CD4-positive, alpha-beta memory T cell (primary cell): Measurements from ENCODE around the gene UQCRHL. TPM values are rescaled to one million over a fixed set of nuclear protein-coding genes. Genes with fewer than 3 reads are reported as not detected.
"Not testable (repeated sequence)": the region's sequence is repeated elsewhere in the genome, so short reads cannot be mapped to it uniquely, and the experiment has no call there.

Experiments
- CTCF ChIA-PET: fragments of 350-600 bp; sonication (Branson Sonifier 250); formaldehyde crosslinking; loops from one replicate; lab custom pipeline; 2021; ENCODE audit warnings: inconsistent platforms; ENCODE audit not compliant: partially characterized antibody; lab: Charles Lee
- POLR2A ChIA-PET: fragments of 350-600 bp; sonication (Branson Sonifier 250); formaldehyde crosslinking; loops from one replicate; lab custom pipeline; 2021; ENCODE audit not compliant: partially characterized antibody; lab: Charles Lee
- DNase-seq, 5 donors: peaks; one replicate each; pipeline versions ENCODE4 v3.0.0 to v3.0.0-alpha.2; 2020 to 2022; ENCODE audit warnings: mixed read lengths in 1 of 5
- H3K27ac ChIP-seq: one replicate; pipeline ENCODE4 v1.7.0; 2013; ENCODE audit warnings: low read depth, low read length
- H3K27me3 ChIP-seq: 2 replicates; pipeline ENCODE4 v1.7.0; 2013; ENCODE audit warnings: mild to moderate bottlenecking, low read length, moderate library complexity; ENCODE audit not compliant: insufficient read depth
- H3K36me3 ChIP-seq: 2 replicates; pipeline ENCODE4 v1.7.0; 2013; ENCODE audit warnings: mild to moderate bottlenecking, low read length, moderate library complexity; ENCODE audit not compliant: insufficient read depth
- H3K4me1 ChIP-seq: 2 replicates; pipeline ENCODE4 v1.7.0; 2013; ENCODE audit warnings: mild to moderate bottlenecking, low read length, moderate library complexity; ENCODE audit not compliant: insufficient read depth
- H3K4me3 ChIP-seq, 2 donors: one replicate each; pipeline ENCODE4 v1.7.0; 2013; ENCODE audit warnings: low read length in 2 of 2, mild to moderate bottlenecking in 1 of 2
- H3K9me3 ChIP-seq, 2 donors: one replicate each; pipeline ENCODE4 v1.7.0; 2013; ENCODE audit warnings: low read length in 2 of 2, control low read depth in 1 of 2; ENCODE audit not compliant: control insufficient read depth in 1 of 2
- H3K27ac Mint-ChIP-seq, 7 donors: one replicate each; pipeline ENCODE4 v1.8.0; 2020 to 2021; ENCODE audit warnings: mixed read lengths in 7 of 7, mild to moderate bottlenecking in 6 of 7, inconsistent platforms in 3 of 7, moderate library complexity in 3 of 7
- H3K27me3 Mint-ChIP-seq, 2 donors: one replicate each; pipeline ENCODE4 v1.8.0; 2020 to 2021; ENCODE audit warnings: mixed read lengths in 2 of 2
- H3K36me3 Mint-ChIP-seq, 2 donors: one replicate each; pipeline ENCODE4 v1.8.0; 2020 to 2021; ENCODE audit warnings: mixed read lengths in 2 of 2, inconsistent platforms in 1 of 2, mild to moderate bottlenecking in 1 of 2
- H3K4me1 Mint-ChIP-seq, 4 donors: one replicate each; pipeline ENCODE4 v1.8.0; 2020 to 2021; ENCODE audit warnings: mixed read lengths in 4 of 4, mild to moderate bottlenecking in 1 of 4
- H3K4me3 Mint-ChIP-seq, 8 donors: one replicate each; pipeline ENCODE4 v1.8.0; 2020 to 2021; ENCODE audit warnings: mixed read lengths in 8 of 8, mild to moderate bottlenecking in 7 of 8, moderate library complexity in 6 of 8, inconsistent platforms in 3 of 8
- H3K9me3 Mint-ChIP-seq, 8 donors: one replicate each; pipeline ENCODE4 v1.8.0; 2020 to 2021; ENCODE audit warnings: mixed read lengths in 8 of 8, mild to moderate bottlenecking in 5 of 8, inconsistent platforms in 3 of 8, moderate library complexity in 1 of 8
- intact Hi-C: fragments of 100-400 bp; cut with micrococcal nuclease; formaldehyde crosslinking; loops from one replicate; pipeline ENCODE4 v1.15.1; 2023
- polyA plus RNA-seq, 2 donors: library from polyadenylated mRNA; unstranded; fragments of 300-500 nt; fragmentation: Illumina TruSeq; gene quantifications; one replicate each; pipeline ENCODE4 v1.2.3, GENCODE V29; 2021
- total RNA-seq, 2 experiments: library from RNA; stranded (reverse); gene quantifications; one replicate each; pipeline ENCODE4 v1.2.3, GENCODE V29; 2021

Gene UQCRHL
- total and polyA plus RNA-seq, 4 experiments from 2014 or later = 0.26 to 1.7 (median 1.1) TPM

DNA sequence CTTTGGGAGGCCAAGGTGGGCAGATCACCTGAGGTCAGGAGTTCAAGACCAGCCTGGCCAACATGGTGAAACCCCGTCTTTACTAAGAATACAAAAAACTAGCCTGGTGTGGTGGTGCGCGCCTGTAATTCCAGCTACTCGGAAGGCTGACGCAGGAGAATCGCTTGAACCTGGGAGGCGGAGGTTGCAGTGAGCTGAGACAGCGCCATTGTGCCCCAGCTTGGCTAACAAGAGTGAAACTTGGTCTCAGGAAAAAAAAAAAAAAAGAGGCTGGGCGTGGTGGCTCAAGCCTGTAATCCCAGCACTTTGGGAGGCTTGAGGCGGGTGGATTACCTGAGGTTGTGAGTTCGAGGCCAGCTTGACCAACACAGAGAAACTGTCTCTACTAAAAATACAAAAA, 38.6 kb upstream of the UQCRHL start:
- not testable (repeated sequence) for H3K27ac ChIP-seq, H3K4me3 ChIP-seq, H3K9me3 ChIP-seq, H3K27me3 ChIP-seq, H3K36me3 ChIP-seq, DNase-seq, H3K27me3 Mint-ChIP-seq, H3K9me3 Mint-ChIP-seq
- peaks cover 40% of the 10 kb centered on the region for H3K4me1 ChIP-seq
- peak overlapping the region in 6 of 7 donors; percentile 52 to 97 (median 82) for H3K27ac Mint-ChIP-seq
- H3K4me3 Mint-ChIP-seq = peak overlapping the region; percentile 10 to 96 (median 74)
- peaks cover 0 to 15% of the 10 kb centered on the region in 2 donors for H3K36me3 Mint-ChIP-seq
- CTCF ChIA-PET = interaction anchor here (2.8 to 2.9 kb wide), 3 partner anchors 9 to 30 kb away, joined by 10 to 18 read pairs (median 14); no protein-coding TSS in a partner anchor
- intact Hi-C loops = loop anchor here (5.0 kb wide), 2 partner anchors 361 to 1206 kb away; partner anchors contain the start of gene SDHB
- POLR2A ChIA-PET = interaction anchor here (4.9 to 12.1 kb wide), 2 partner anchors 11 to 130 kb away, joined by 26 to 510 read pairs; partner anchors contain the start of gene ZBTB17
- H3K4me1 Mint-ChIP-seq = peaks cover 16 to 48% (median 27%) of the 10 kb centered on the region in 4 donors

DNA sequence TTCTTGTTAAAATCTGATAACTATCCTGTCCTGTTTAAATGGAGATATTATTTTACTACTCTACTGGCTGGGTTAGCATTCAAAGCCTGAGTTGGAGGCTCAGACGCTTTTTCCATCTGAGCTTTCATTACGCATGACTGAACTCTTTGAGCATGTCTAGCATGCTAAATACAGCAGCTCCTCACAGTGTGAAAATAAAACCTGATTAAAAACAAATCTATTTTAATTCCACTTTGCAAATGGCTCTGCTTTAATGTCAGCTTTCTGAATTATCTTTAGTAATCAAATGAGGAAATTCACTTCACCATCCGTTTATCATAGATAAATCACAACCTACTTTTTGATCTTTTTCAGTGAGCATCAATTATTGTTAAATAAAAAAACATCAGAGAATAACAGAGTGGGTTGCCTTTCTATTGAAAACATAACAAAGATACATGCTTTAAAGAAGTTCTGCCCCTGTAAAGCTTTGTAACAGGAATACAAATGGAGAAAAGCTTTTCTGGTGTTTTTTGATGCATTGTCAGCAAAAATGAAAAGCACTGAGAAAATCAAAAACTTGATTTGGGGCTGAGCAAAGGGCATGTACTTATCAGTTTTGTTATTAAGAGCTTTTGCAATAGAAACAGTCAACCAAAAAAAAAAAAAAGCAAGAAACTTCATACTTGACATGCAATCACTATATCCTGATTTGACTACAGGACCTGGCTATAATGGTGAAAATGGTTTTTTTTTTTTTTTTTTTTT, 36.5 kb upstream of the UQCRHL start:
- Mint-ChIP-seq H3K4me1 (peaks cover 4 to 27% (median 14%) of the 10 kb centered on the region in 4 donors), H3K27ac (peak overlapping the region in 1 of 7 donors; percentile 11), H3K36me3 (peaks cover 0 to 6% of the 10 kb centered on the region in 2 donors), H3K27me3 (no peaks in the 10 kb centered on the region), H3K9me3 (peaks cover 0 to 3% (median 0%) of the 10 kb centered on the region in 8 donors), H3K4me3 (no peak overlapping the region)
- POLR2A ChIA-PET = interaction anchor here (12.1 kb wide), 1 partner anchor 9 kb away, joined by 510 read pairs; no protein-coding TSS in a partner anchor
- H3K4me3 ChIP-seq = no peak overlapping the region
- CTCF ChIA-PET = interaction anchor here (0.7 to 1.7 kb wide), 4 partner anchors 10 to 228 kb away, joined by 4 to 7 read pairs (median 6); no protein-coding TSS in a partner anchor
- H3K4me1 ChIP-seq = peaks cover 29% of the 10 kb centered on the region
- no peak for DNase-seq
- no peak overlapping the region for H3K27ac ChIP-seq
- H3K27me3 ChIP-seq = no peaks in the 10 kb centered on the region
- intact Hi-C loops = no loop called here
- no peaks in the 10 kb centered on the region for H3K9me3 ChIP-seq
- H3K36me3 ChIP-seq = no peaks in the 10 kb centered on the region

DNA sequence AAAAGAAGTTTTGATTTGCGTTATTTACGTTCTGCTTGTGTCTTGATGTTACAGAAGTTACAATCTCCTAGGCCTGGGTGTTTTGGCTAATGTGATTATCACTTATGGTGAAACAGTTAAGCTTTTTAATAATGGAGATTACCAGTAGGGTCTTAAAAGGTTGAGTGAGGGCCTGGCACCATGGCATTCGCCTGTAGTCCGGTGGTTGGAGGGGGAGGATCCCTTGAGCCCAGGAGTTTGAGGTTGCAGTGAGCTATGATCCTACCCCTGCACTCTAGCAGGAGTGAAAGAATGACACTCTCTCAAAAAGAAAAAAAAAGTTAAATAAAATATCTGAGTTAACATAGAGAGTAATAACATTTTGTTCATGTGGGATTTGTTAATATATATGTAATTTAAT, 31.3 kb upstream of the UQCRHL start:
- peaks cover 1 to 33% (median 4%) of the 10 kb centered on the region in 4 donors for H3K4me1 Mint-ChIP-seq
- no peaks in the 10 kb centered on the region for H3K9me3 ChIP-seq
- H3K27me3 Mint-ChIP-seq = no peaks in the 10 kb centered on the region
- H3K27ac ChIP-seq = no peak overlapping the region
- no peaks in the 10 kb centered on the region for H3K27me3 ChIP-seq
- intact Hi-C loops = loop anchor here (10.0 kb wide), 2 partner anchors 224 to 1066 kb away; partner anchors contain the start of gene DDI2
- H3K4me1 ChIP-seq = peaks cover 9% of the 10 kb centered on the region
- POLR2A ChIA-PET = interaction anchor here (8.9 kb wide), 1 partner anchor 8 kb away, joined by 510 read pairs; the partner anchor contains the start of gene SPEN
- CTCF ChIA-PET = interaction anchor here (0.7 to 1.5 kb wide), 3 partner anchors 11 to 207 kb away, joined by 3 read pairs; no protein-coding TSS in a partner anchor
- peak overlapping the region in 1 of 7 donors; percentile 12 for H3K27ac Mint-ChIP-seq
- peaks cover 0 to 4% (median 0%) of the 10 kb centered on the region in 8 donors for H3K9me3 Mint-ChIP-seq
- H3K36me3 ChIP-seq = no peaks in the 10 kb centered on the region
- no peak overlapping the region for H3K4me3 Mint-ChIP-seq
- H3K4me3 ChIP-seq = no peak overlapping the region
- DNase-seq = no peak
- H3K36me3 Mint-ChIP-seq = peaks cover 0 to 20% of the 10 kb centered on the region in 2 donors

DNA sequence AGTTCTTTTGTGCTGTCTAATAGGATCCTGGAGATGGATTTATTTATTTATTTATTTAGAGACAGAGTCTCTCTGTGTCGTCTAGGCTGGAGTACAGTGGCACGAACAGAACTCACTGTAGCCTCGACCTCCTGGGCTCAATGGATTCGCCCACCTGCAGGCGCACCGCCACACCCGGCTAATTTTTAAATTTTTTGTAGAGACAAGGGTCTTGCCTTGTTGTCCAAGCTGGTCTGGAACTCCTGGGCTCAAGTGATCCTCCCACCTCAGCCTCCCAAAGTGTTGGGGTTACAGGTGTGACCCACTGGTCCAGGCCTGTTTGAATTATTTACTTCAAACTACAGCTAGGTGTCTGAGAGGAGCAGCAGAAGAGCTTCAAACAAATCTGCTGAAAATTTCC, 30.5 kb upstream of the UQCRHL start:
- no peak overlapping the region for H3K27ac ChIP-seq
- CTCF ChIA-PET = interaction anchor here (0.7 to 3.0 kb wide), 4 partner anchors 9 to 208 kb away, joined by 3 to 10 read pairs (median 3); partner anchors contain the start of gene SPEN
- no peak overlapping the region for H3K4me3 ChIP-seq
- H3K27me3 Mint-ChIP-seq = no peaks in the 10 kb centered on the region
- H3K4me1 Mint-ChIP-seq = peaks cover 4 to 38% (median 8%) of the 10 kb centered on the region in 4 donors
- H3K36me3 ChIP-seq = no peaks in the 10 kb centered on the region
- peaks cover 0 to 4% (median 0%) of the 10 kb centered on the region in 8 donors for H3K9me3 Mint-ChIP-seq
- peak overlapping the region in 1 of 8 donors; percentile 57 for H3K4me3 Mint-ChIP-seq
- peaks cover 0 to 20% of the 10 kb centered on the region in 2 donors for H3K36me3 Mint-ChIP-seq
- intact Hi-C loops = loop anchor here (10.0 kb wide), 2 partner anchors 223 to 1067 kb away; partner anchors contain the start of gene DDI2
- POLR2A ChIA-PET = interaction anchor here (8.9 kb wide), 1 partner anchor 8 kb away, joined by 510 read pairs; the partner anchor contains the start of gene SPEN
- no peaks in the 10 kb centered on the region for H3K9me3 ChIP-seq
- H3K27ac Mint-ChIP-seq = peak overlapping the region in 3 of 7 donors; percentile 30 to 100 (median 32)
- no peaks in the 10 kb centered on the region for H3K27me3 ChIP-seq
- H3K4me1 ChIP-seq = peaks cover 13% of the 10 kb centered on the region
- no peak for DNase-seq

DNA sequence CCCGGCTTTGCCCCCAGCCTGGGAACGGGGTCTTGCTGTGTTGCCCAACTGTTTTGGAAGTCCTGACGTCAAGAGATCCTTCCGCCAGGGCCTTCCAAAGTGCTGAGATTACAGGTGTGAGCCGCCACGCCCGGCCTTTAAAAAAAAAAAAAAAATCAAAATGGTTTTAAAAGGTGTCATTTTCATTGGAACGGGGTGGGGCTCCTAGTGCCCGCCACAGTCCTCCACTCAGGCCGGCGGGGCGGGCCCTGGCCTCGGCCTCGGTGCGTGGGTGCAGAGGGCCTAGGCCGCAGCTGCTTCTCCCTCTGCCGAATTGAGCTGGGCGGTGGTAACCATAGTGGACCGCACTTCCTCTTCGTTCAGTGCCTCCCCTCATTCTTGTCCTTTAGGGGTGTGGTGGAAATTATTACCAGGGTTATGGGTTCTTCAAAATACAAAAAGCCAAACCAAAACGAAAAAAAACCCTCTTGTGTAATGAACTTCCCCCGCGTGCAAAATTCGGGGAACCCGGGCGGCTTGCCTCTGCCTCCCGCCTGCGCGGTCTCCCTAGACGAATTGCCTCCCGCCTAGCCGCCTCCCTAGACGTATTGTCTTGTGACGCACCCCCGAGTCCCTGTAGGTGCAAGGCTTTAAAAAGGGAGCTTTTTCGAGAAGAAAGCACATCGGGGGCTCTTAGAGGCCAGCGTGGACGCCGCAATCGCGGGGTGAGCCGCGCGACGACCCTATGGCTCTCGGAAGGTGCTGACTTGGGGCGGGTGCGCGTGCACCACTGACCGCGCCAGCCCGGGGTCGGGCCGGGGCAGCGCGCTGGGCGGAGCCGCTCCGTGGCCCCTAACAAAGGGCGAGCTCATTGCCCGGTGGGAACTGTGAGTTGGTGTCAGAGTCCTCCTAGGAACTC, 29.6 kb upstream of the UQCRHL start:
- Histone ChIP-seq H3K4me3 (no peak overlapping the region), H3K27ac (peak overlapping the region; percentile 99), H3K9me3 (no peaks in the 10 kb centered on the region), H3K27me3 (no peaks in the 10 kb centered on the region), H3K36me3 (no peaks in the 10 kb centered on the region), H3K4me1 (peaks cover 16% of the 10 kb centered on the region)
- peak overlapping the region; percentile 98 to 100 (median 99) for H3K27ac Mint-ChIP-seq
- POLR2A ChIA-PET = interaction anchor here (0.7 to 8.9 kb wide), 4 partner anchors 9 to 138 kb away, joined by 3 to 510 read pairs (median 4); partner anchors contain the start of gene SPEN
- CTCF ChIA-PET = interaction anchor here (3.0 kb wide), 1 partner anchor 10 kb away, joined by 10 read pairs; the partner anchor contains the start of gene SPEN
- peaks cover 4 to 41% (median 10%) of the 10 kb centered on the region in 4 donors for H3K4me1 Mint-ChIP-seq
- H3K36me3 Mint-ChIP-seq = peaks cover under 1 to 20% of the 10 kb centered on the region in 2 donors
- peaks cover 0 to 4% (median 0%) of the 10 kb centered on the region in 8 donors for H3K9me3 Mint-ChIP-seq
- intact Hi-C loops = loop anchor here (10.0 kb wide), 2 partner anchors 222 to 1068 kb away; partner anchors contain the start of gene DDI2
- peak; percentile 29 to 90 (median 42) for DNase-seq
- H3K4me3 Mint-ChIP-seq = peak overlapping the region; percentile 92 to 98 (median 96)
- no peaks in the 10 kb centered on the region for H3K27me3 Mint-ChIP-seq

DNA sequence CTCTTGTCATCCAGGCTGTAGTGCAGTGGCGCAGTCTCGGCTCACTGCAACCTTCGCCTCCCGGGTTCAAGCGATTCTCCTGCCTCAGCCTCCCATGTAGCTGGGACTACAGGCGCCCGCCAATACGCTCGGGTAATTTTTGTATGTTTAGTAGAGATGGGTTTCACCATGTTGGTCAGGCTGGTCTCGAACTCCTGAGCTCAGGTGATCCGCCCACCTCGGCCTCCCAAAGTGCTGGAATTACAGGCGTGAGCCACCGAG, 29.0 kb upstream of the UQCRHL start:
- ChIA-PET CTCF (interaction anchor here (3.0 kb wide), 1 partner anchor 11 kb away, joined by 10 read pairs; the partner anchor contains the start of gene SPEN), POLR2A (interaction anchor here (0.7 to 8.9 kb wide), 5 partner anchors 10 to 140 kb away, joined by 3 to 510 read pairs (median 4); partner anchors contain the start of genes SPEN and ZBTB17)
- intact Hi-C loops = loop anchor here (10.0 kb wide), 2 partner anchors 222 to 1068 kb away; partner anchors contain the start of gene DDI2
- not testable (repeated sequence) for H3K27me3 ChIP-seq, H3K9me3 ChIP-seq, H3K9me3 Mint-ChIP-seq, H3K36me3 ChIP-seq, DNase-seq, H3K27me3 Mint-ChIP-seq
- Histone ChIP-seq H3K4me3 (peak overlapping the region; percentile 77 to 88), H3K27ac (peak overlapping the region; percentile 99), H3K4me1 (peaks cover 16% of the 10 kb centered on the region)
- peaks cover 3 to 23% of the 10 kb centered on the region in 2 donors for H3K36me3 Mint-ChIP-seq
- peak overlapping the region; percentile 92 to 98 (median 96) for H3K4me3 Mint-ChIP-seq
- peak overlapping the region; percentile 98 to 100 (median 99) for H3K27ac Mint-ChIP-seq
- H3K4me1 Mint-ChIP-seq = peaks cover 8 to 47% (median 14%) of the 10 kb centered on the region in 4 donors
